ENCODE results near the gene ITM2C. TPM values are rescaled to one million over a fixed set of nuclear protein-coding genes. Genes with fewer than 3 reads are reported as not detected.

The ITM2C gene
- total RNA-seq, 4 donors from 2014 or later, result 4.9 to 11.2 (median 10.8) TPM

DNA sequence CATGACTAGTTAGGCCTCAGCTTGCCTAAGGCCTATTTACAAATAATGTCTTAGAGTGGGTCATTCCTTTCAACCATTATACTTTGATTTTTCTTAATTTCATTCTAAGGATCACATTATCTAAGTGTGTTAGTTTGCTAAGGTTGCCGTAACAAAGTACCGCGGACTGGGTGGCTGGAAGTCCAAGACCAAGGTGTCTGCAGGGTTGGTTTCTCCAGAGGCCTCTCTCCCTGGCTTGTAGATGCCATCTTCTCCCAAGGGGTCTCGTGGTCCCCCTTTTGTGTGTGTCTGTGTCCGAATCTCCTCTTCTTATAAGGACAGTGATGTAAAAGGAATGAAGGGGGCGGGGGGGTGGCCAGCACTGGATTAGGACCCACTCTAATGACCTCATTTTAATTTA is 18.4 kb upstream of the ITM2C start:
- in situ Hi-C loops (cut with MboI; ENCODE audit: low sequenced_read_pairs in 4 of 4) (no loop called here), intact Hi-C loops (cut with DNase I; ENCODE audit: low total_unique reads) (no loop called here)
- no peaks in the 10 kb centered on the region for H3K9me3 ChIP-seq
- H3K4me3 ChIP-seq, result no peak overlapping the region
- no peaks in the 10 kb centered on the region for H3K36me3 ChIP-seq
- no peak for ATAC-seq
- H3K4me1 ChIP-seq, result no peaks in the 10 kb centered on the region
- no peak for DNase-seq
- TF ChIP-seq, protein P1, sequence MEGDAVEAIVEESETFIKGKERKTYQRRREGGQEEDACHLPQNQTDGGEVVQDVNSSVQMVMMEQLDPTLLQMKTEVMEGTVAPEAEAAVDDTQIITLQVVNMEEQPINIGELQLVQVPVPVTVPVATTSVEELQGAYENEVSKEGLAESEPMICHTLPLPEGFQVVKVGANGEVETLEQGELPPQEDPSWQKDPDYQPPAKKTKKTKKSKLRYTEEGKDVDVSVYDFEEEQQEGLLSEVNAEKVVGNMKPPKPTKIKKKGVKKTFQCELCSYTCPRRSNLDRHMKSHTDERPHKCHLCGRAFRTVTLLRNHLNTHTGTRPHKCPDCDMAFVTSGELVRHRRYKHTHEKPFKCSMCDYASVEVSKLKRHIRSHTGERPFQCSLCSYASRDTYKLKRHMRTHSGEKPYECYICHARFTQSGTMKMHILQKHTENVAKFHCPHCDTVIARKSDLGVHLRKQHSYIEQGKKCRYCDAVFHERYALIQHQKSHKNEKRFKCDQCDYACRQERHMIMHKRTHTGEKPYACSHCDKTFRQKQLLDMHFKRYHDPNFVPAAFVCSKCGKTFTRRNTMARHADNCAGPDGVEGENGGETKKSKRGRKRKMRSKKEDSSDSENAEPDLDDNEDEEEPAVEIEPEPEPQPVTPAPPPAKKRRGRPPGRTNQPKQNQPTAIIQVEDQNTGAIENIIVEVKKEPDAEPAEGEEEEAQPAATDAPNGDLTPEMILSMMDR (IDR thresholded peaks at IDR 0.05 in 4 of 5, conservative IDR thresholded peaks at IDR 0.05 in 1 of 5), result no peak
- no peak for TF ChIP-seq POLR2A (IDR thresholded peaks at IDR 0.05)
- H3K27ac ChIP-seq, result no peak overlapping the region
- H3K27me3 ChIP-seq, result peaks cover 16 to 22% (median 20%) of the 10 kb centered on the region in 3 donors

DNA sequence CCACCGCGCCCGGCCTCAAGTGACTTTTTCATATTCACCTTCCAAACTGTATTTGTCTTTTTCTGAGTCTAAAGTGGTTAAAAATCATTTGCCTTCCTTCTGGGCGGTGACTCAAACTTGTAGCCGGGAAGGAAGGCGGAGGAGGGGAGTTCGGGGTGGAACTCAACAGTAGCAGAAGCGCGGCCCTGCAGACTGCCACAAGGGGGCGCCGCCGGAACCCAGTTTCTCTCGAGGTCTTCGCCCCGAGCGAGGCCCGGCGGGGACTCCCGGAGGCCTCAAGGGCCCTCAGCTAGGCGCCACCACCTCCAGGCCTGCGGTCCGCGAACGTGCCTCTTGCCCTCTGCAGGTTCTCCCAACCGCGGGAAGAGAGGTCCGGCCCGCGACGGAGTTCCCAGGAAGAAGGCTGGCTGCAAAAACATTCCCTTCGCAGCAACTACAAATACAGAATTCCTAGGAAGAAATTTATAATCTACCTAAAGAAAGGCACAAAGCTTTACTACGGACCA is 16.8 kb upstream of the ITM2C start:
- DNase-seq (peak in 1 of 2 donors; percentile 31), ATAC-seq (no peak)
- H3K9me3 ChIP-seq, result no peaks in the 10 kb centered on the region
- peaks cover 12 to 26% (median 22%) of the 10 kb centered on the region in 3 donors for H3K27me3 ChIP-seq
- TF ChIP-seq, protein P1 (IDR thresholded peaks at IDR 0.05 in 4 of 5, conservative IDR thresholded peaks at IDR 0.05 in 1 of 5), result peak; percentile 26 to 68 (median 56)
- TF ChIP-seq POLR2A (IDR thresholded peaks at IDR 0.05), result no peak
- no peak overlapping the region for H3K27ac ChIP-seq
- in situ Hi-C loops (cut with MboI; ENCODE audit: low sequenced_read_pairs in 4 of 4) (no loop called here), intact Hi-C loops (cut with DNase I; ENCODE audit: low total_unique reads) (no loop called here)
- no peak overlapping the region for H3K4me3 ChIP-seq
- H3K4me1 ChIP-seq, result no peaks in the 10 kb centered on the region
- no peaks in the 10 kb centered on the region for H3K36me3 ChIP-seq

DNA sequence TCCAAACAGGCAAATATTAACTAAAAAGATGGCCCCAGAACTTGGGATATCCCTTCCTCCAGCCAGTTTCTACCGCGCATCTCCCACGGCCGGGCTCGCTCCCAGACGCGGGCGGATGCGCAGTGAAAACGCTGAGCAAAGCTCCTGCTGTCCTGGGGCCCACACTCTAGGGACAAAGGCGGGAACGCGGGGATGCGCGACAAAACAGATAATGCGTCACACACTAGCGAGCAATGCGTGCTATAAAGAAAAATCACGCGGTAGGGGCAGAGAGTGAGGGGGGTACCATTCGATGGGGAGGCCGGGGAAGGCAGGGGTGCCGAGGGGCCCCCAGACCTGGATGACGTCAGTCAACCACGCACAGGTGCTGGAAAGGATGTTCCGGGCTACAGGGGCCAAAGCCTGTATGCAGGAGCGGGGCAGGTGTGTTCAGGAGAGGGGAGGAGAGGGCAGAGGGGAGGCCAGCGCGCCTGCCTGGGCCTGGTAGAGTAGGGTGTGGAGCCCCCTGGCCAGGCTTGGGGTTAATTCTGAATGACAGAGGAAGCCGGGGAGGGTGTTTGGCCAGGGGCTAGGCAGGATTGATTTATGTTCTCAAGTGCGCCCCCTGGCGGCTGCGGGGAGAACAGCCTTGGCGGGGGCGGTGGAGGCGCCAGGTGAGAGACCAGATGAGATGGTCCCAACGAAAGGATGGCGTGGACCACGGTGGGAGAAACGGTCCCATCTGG is 14.9 kb upstream of the ITM2C start:
- Histone ChIP-seq H3K27ac (no peak overlapping the region), H3K4me1 (no peaks in the 10 kb centered on the region), H3K27me3 (peaks cover 12 to 26% (median 22%) of the 10 kb centered on the region in 3 donors), H3K9me3 (no peaks in the 10 kb centered on the region), H3K36me3 (no peaks in the 10 kb centered on the region), H3K4me3 (no peak overlapping the region)
- no peak for TF ChIP-seq POLR2A (IDR thresholded peaks at IDR 0.05)
- TF ChIP-seq, protein P1 (IDR thresholded peaks at IDR 0.05 in 4 of 5, conservative IDR thresholded peaks at IDR 0.05 in 1 of 5), result peak; percentile 48 to 74 (median 56)
- DNase-seq (no peak), ATAC-seq (no peak)
- intact Hi-C loops (cut with DNase I; ENCODE audit: low total_unique reads) (no loop called here), in situ Hi-C loops (cut with MboI; ENCODE audit: low sequenced_read_pairs in 4 of 4) (no loop called here)

- TF ChIP-seq, protein P1 (IDR thresholded peaks at IDR 0.05 in 4 of 5, conservative IDR thresholded peaks at IDR 0.05 in 1 of 5), result no peak
- TF ChIP-seq POLR2A (IDR thresholded peaks at IDR 0.05), result no peak
- no peak overlapping the region for H3K27ac ChIP-seq
- H3K36me3 ChIP-seq, result no peaks in the 10 kb centered on the region
- DNase-seq (no peak), ATAC-seq (no peak)
- H3K9me3 ChIP-seq, result no peaks in the 10 kb centered on the region
- peaks cover 12 to 26% (median 22%) of the 10 kb centered on the region in 3 donors for H3K27me3 ChIP-seq
- no peaks in the 10 kb centered on the region for H3K4me1 ChIP-seq
- no peak overlapping the region for H3K4me3 ChIP-seq
- intact Hi-C loops (cut with DNase I; ENCODE audit: low total_unique reads) (no loop called here), in situ Hi-C loops (cut with MboI; ENCODE audit: low sequenced_read_pairs in 4 of 4) (no loop called here)
These were observed 14.4 kb upstream of the ITM2C start for GRCh38 chr2:230850358-230850658.

All from gastrocnemius medialis (tissue), 4 donors.